A673 (cell line): ENCODE results near the gene NRN1. TPM values are rescaled to one million over a fixed set of nuclear protein-coding genes. Genes with fewer than 3 reads are reported as not detected.
A peak's percentile ranks its signal among the peaks of the same experiment; 100 is the strongest.

Experiments
- BruUV-seq: library from RNA; stranded (reverse); fragments of 400-500 nt; replicated peaks from 2 replicates; lab custom pipeline; 2021; lab: Mats Ljungman, UMichigan
- CTCF ChIA-PET: fragments of 300-600 bp; sonication (Branson Sonifier 250); formaldehyde crosslinking; loops from one replicate; lab custom pipeline; 2022; ENCODE audit warnings: antibody characterized with exemption; lab: Charles Lee
- POLR2A ChIA-PET: fragments of 300-600 bp; sonication (Branson Sonifier 250); formaldehyde crosslinking; loops from one replicate; lab custom pipeline; 2022; ENCODE audit warnings: antibody characterized with exemption; ENCODE audit not compliant: low non-redundant PET; lab: Charles Lee
- DNase-seq: peaks from one replicate; pipeline ENCODE4 v3.0.0-alpha.2; 2015; ENCODE audit warnings: low spot score
- H3K27ac ChIP-seq: fragments of 200-600 bp; sonication (generic); 2 replicates; pipeline ENCODE4 v1.5.1; 2016; ENCODE audit warnings: mixed run types, low read depth, mild to moderate bottlenecking, mixed read lengths, antibody characterized with exemption, low read length; ENCODE audit not compliant: poor library complexity, severe bottlenecking
- H3K27me3 ChIP-seq: fragments of 200-600 bp; sonication (generic); replicated peaks from 2 replicates; pipeline ENCODE4 v1.6.1; 2017; ENCODE audit warnings: mixed run types, low read depth, mild to moderate bottlenecking, mixed read lengths, antibody characterized with exemption, low read length; ENCODE audit not compliant: insufficient read depth, poor library complexity
- H3K36me3 ChIP-seq: fragments of 200-600 bp; sonication (generic); 2 replicates; pipeline ENCODE4 v1.6.1; 2016; ENCODE audit warnings: mixed run types, mild to moderate bottlenecking, mixed read lengths, antibody characterized with exemption, low read length; ENCODE audit not compliant: insufficient read depth, poor library complexity, severe bottlenecking
- H3K4me1 ChIP-seq: fragments of 200-600 bp; sonication (generic); 2 replicates; pipeline ENCODE4 v1.6.1; 2017; ENCODE audit warnings: mixed run types, mild to moderate bottlenecking, mixed read lengths, antibody characterized with exemption, low read length; ENCODE audit not compliant: insufficient read depth, poor library complexity, severe bottlenecking
- H3K4me3 ChIP-seq: fragments of 200-600 bp; sonication (generic); 2 replicates; pipeline ENCODE4 v1.5.1; 2016; ENCODE audit warnings: low read depth, mixed run types, mild to moderate bottlenecking, mixed read lengths, low read length; ENCODE audit not compliant: poor library complexity, severe bottlenecking
- H3K9me3 ChIP-seq: fragments of 200-600 bp; sonication (generic); 2 replicates; pipeline ENCODE4 v1.6.1; 2016; ENCODE audit warnings: mixed run types, low read depth, mild to moderate bottlenecking, mixed read lengths, antibody characterized with exemption, low read length; ENCODE audit not compliant: poor library complexity, severe bottlenecking
- CTCF ChIP-seq: fragments of 300-800, 200-600 bp; sonication (generic); conservative IDR thresholded peaks from 2 replicates; pipeline ENCODE4 v1.5.1; 2017; ENCODE audit warnings: low read depth, mild to moderate bottlenecking, antibody characterized with exemption, low read length, moderate library complexity, mixed read lengths
- EZH2 ChIP-seq: fragments of 200-600 bp; sonication (generic); IDR thresholded peaks from 2 replicates; pipeline ENCODE4 v1.6.1; 2017; ENCODE audit warnings: borderline replicate concordance, low read depth, mild to moderate bottlenecking, mixed read lengths, antibody characterized with exemption, low read length; ENCODE audit not compliant: poor library complexity, severe bottlenecking
- intact Hi-C: fragments of 100-400 bp; cut with micrococcal nuclease; formaldehyde crosslinking; loops from one replicate; pipeline ENCODE4 v1.10.0; 2022; ENCODE audit not compliant: unreplicated experiment
- total RNA-seq: library from RNA; stranded (reverse); gene quantifications from 2 replicates; pipeline ENCODE4 v1.2.3, GENCODE V29; 2021

NRN1 gene
- total RNA-seq, 1 experiment from 2014 or later, result 37.0 TPM

- intact Hi-C loops, result loop anchor here (5.0 to 10.0 kb wide), 3 partner anchors 104 to 551 kb away; no protein-coding TSS in a partner anchor
- H3K4me1 ChIP-seq, result peaks cover 28% of the 10 kb centered on the region
- no peaks in the 10 kb centered on the region for H3K9me3 ChIP-seq
- H3K36me3 ChIP-seq, result peaks cover 13% of the 10 kb centered on the region
- POLR2A ChIA-PET, result interaction anchor here (0.6 to 0.7 kb wide), 2 partner anchors 55 to 724 kb away, joined by 3 to 5 read pairs; no protein-coding TSS in a partner anchor
- peak overlapping the region; percentile 74 for H3K27ac ChIP-seq
- peak overlapping the region; percentile 54 for H3K4me3 ChIP-seq
- TF ChIP-seq EZH2 (no peak), CTCF (peak; percentile 68)
- CTCF ChIA-PET, result no interaction called here
- peak; percentile 94 for DNase-seq
- H3K27me3 ChIP-seq, result no peaks in the 10 kb centered on the region
- BruUV-seq, result no TSS peak
Measured at GRCh38 chr6:5995949-5996713, 10.6 kb downstream of the NRN1 start.

DNA sequence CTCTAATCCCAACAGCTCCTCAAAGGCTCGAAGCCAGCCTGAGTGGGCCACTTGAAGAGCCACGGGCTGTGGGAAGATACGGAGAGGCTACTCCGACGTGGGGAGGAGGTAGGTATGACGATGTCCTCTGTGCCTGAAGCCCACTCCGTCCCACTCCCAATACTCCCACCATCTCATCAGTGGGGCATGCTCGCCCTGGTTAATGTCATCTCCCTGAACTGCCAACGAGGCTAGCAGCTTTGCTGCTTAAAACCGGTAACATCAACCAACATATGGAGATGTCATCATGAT, 11.1 kb downstream of the NRN1 start:
- intact Hi-C loops, result loop anchor here (5.0 to 10.0 kb wide), 3 partner anchors 103 to 552 kb away; no protein-coding TSS in a partner anchor
- CTCF ChIA-PET, result interaction anchor here (1.7 kb wide), 1 partner anchor 524 kb away, joined by 12 read pairs; no protein-coding TSS in a partner anchor
- POLR2A ChIA-PET, result interaction anchor here (0.6 kb wide), 1 partner anchor 55 kb away, joined by 3 read pairs; no protein-coding TSS in a partner anchor

More for the DNA sequence above, 11.1 kb downstream of the NRN1 start:
- peaks cover 8% of the 10 kb centered on the region for H3K36me3 ChIP-seq
- H3K9me3 ChIP-seq, result no peaks in the 10 kb centered on the region
- no peaks in the 10 kb centered on the region for H3K27me3 ChIP-seq
- no peak for DNase-seq
- no TSS peak for BruUV-seq
- peak overlapping the region; percentile 54 for H3K4me3 ChIP-seq
- TF ChIP-seq CTCF, result no peak
- TF ChIP-seq EZH2, result no peak
- peaks cover 28% of the 10 kb centered on the region for H3K4me1 ChIP-seq
- no peak overlapping the region for H3K27ac ChIP-seq
